Coronary artery (tissue), 2 donors: Measurements from ENCODE around the gene FBLN2.

ENCODE experiments used
- DNase-seq: peaks from one replicate; pipeline ENCODE4 v3.0.0-alpha.2; 2017; ENCODE audit warnings: low spot score
- H3K27ac ChIP-seq, 2 donors: fragments of 200-600 bp; sonication (generic); one replicate each; pipeline ENCODE4 v1.5.1; 2016 to 2019
- H3K4me3 ChIP-seq: fragments of 200-600 bp; sonication (generic); 2 replicates; pipeline ENCODE4 v1.5.1; 2016; ENCODE audit warnings: mild to moderate bottlenecking, moderate library complexity
- CTCF ChIP-seq: fragments of 200-600 bp; sonication (generic); IDR thresholded peaks from one replicate; pipeline ENCODE4 v1.5.1; 2019; ENCODE audit warnings: antibody characterized with exemption

The FBLN2 gene

GRCh38 chr3:13637953-13638352, 89.0 kb downstream of the FBLN2 start:
- no peak for DNase-seq
- H3K27ac ChIP-seq = no peak overlapping the region
- TF ChIP-seq CTCF = no peak
- no peak overlapping the region for H3K4me3 ChIP-seq

GRCh38 chr3:13638927-13639326, 90.0 kb downstream of the FBLN2 start:
- TF ChIP-seq CTCF = no peak
- no peak overlapping the region for H3K4me3 ChIP-seq
- no peak overlapping the region for H3K27ac ChIP-seq
- DNase-seq = no peak

GRCh38 chr3:13642597-13642996, 93.7 kb downstream of the FBLN2 start:
- no peak for DNase-seq
- TF ChIP-seq CTCF = no peak
- no peak overlapping the region for H3K4me3 ChIP-seq
- no peak overlapping the region for H3K27ac ChIP-seq

DNA sequence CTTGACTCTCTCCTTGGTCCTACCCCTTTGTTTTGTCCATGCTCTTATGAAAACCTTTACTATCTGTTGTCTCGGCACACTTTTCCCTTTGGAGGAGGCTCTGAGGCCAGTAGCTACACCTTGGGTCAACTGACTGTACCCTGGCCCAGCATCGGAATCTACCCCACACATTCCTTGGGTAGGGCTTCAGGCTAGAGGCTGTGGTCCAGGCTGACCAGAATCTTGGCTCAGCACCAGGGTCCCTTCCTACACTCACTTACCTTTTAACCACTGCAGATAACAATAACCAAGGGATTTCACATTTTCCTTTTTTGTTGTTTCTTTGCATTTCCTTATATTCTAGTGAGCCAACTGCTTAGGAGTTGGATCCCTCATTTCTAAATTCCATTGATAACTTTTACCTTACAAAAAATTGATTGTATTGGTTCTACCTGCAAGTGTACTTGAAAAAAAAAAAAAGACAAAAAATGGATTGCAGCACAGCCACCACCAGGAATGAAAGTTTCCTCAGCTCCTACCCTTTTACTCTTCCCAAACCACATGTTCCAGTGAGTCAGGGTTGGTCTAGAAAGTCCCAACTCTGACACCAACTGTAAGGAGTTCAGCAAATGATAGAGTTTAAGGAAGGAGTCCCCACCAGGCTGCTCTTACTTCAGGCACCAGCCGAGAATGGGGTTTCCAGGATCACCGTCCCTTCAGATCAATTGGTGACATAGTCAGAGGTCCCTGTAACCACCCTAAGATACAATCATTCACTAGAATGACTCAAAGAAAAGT, 95.6 kb downstream of the FBLN2 start:
- Histone ChIP-seq H3K4me3 (no peak overlapping the region), H3K27ac (no peak overlapping the region)
- DNase-seq = no peak
- TF ChIP-seq CTCF = no peak

GRCh38 chr3:13645801-13646637, 97.1 kb downstream of the FBLN2 start:
- no peak for TF ChIP-seq CTCF
- Histone ChIP-seq H3K27ac (no peak overlapping the region), H3K4me3 (no peak overlapping the region)
- DNase-seq = no peak

DNA sequence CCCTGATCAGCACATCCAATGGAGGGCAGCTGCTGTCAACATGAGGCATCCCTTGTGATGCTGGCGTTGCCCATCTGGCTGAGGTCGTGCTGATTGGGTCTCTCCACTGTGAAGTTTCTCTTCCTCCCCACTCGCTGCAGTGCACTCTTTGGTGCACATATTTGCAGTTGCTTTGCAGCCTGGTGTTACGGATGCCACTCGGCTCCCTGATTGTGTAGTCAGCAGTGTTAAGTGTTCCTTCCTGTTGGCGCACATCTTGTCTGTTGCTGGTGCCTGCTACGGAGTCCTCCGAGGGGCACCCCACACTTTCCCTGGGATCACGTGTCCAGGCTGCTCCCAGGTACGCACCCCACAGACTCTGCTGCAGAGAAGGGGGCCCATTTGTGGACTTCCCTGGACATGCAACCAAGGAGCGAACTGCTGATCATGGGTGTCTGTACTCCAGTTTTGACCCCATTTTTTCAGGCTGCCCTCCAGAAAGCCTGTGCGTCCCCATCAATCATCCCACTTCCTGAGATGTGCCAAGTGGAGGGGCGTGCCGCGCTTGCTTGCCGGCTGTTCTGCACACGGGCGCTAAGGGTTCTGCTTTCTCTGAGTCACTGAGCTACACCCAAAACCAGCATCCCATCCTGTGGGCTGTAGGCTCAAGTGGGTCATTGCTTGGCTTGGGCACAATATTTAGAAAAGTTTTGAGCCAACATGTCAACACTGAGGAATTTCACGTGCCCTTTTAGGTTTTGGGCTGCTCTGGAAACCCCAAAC, 98.6 kb downstream of the FBLN2 start:
- no peak overlapping the region for H3K27ac ChIP-seq
- no peak for DNase-seq
- TF ChIP-seq CTCF = no peak
- H3K4me3 ChIP-seq = peak overlapping the region; percentile 30
